Cardiac muscle cell (in vitro differentiated cells and primary cell): Measurements from ENCODE around the gene PRPF8. TPM values are rescaled to one million over a fixed set of nuclear protein-coding genes. Genes with fewer than 3 reads are reported as not detected.

Experiments
- DNase-seq, 2 donors: peaks; one replicate each; pipeline versions ENCODE4 v3.0.0 to v3.0.0-alpha.2; 2010 to 2017; ENCODE audit warnings: low read depth in 1 of 2, low spot score in 1 of 2
- H3K27ac ChIP-seq: fragments of 200-600 bp; sonication (generic); 2 replicates; pipeline ENCODE4 v1.5.1; 2016
- H3K27me3 ChIP-seq: fragments of 200-600 bp; sonication (generic); 2 replicates; pipeline ENCODE4 v1.6.0; 2016; ENCODE audit warnings: control low read depth
- H3K36me3 ChIP-seq: fragments of 200-600 bp; sonication (generic); 2 replicates; pipeline ENCODE4 v1.5.1; 2016; ENCODE audit warnings: control low read depth
- H3K4me1 ChIP-seq: fragments of 200-600 bp; sonication (generic); 2 replicates; pipeline ENCODE4 v1.8.1; 2017; ENCODE audit warnings: low read depth, mild to moderate bottlenecking, mixed run types
- H3K4me3 ChIP-seq: fragments of 200-600 bp; sonication (generic); 2 replicates; pipeline ENCODE4 v1.5.1; 2016; ENCODE audit warnings: mild to moderate bottlenecking
- H3K9me3 ChIP-seq: fragments of 200-600 bp; sonication (generic); 2 replicates; pipeline ENCODE4 v1.5.1; 2017; ENCODE audit warnings: low read depth, mild to moderate bottlenecking, control low read depth
- CTCF ChIP-seq: IDR thresholded peaks from 2 replicates; pipeline ENCODE4 v1.5.1; 2012; ENCODE audit warnings: low read depth, mild to moderate bottlenecking, low read length
- polyA plus RNA-seq: library from polyadenylated mRNA; unstranded; fragments of >200 nt; fragmentation: Nextera tagmentation; extraction: Ambion mirVana; gene quantifications from 2 replicates; pipeline ENCODE4 v1.2.1, GENCODE V29; 2016
- total RNA-seq: library from RNA; depleted of rRNA; stranded (reverse); fragments of >200 nt; gene quantifications from 2 replicates; pipeline ENCODE4 v1.2.3, GENCODE V29; 2016

The PRPF8 gene
- total and polyA plus RNA-seq, 2 experiments from 2014 or later: 137 to 170 TPM

- TF ChIP-seq CTCF: no peak
- H3K27me3 ChIP-seq: no peaks in the 10 kb centered on the region
- peak; percentile 97 to 99 for DNase-seq
Observed at GRCh38 chr17:1714427-1714979, 29.8 kb upstream of the PRPF8 start.

GRCh38 chr17:1713878-1714426 is 29.3 kb upstream of the PRPF8 start:
- H3K27me3 ChIP-seq: no peaks in the 10 kb centered on the region
- no peaks in the 10 kb centered on the region for H3K36me3 ChIP-seq
- peak; percentile 43 for TF ChIP-seq CTCF
- peak overlapping the region; percentile 93 for H3K4me3 ChIP-seq
- peaks cover 10% of the 10 kb centered on the region for H3K4me1 ChIP-seq
- peak overlapping the region; percentile 97 for H3K27ac ChIP-seq
- peak; percentile 61 to 70 for DNase-seq
- no peaks in the 10 kb centered on the region for H3K9me3 ChIP-seq

More at GRCh38 chr17:1714427-1714979, 29.8 kb upstream of the PRPF8 start:
- peaks cover 10% of the 10 kb centered on the region for H3K4me1 ChIP-seq
- H3K4me3 ChIP-seq: peak overlapping the region; percentile 93
- peak overlapping the region; percentile 97 for H3K27ac ChIP-seq
- no peaks in the 10 kb centered on the region for H3K9me3 ChIP-seq
- H3K36me3 ChIP-seq: no peaks in the 10 kb centered on the region

GRCh38 chr17:1713160-1713877 is 28.7 kb upstream of the PRPF8 start:
- Histone ChIP-seq H3K27me3 (no peaks in the 10 kb centered on the region), H3K9me3 (no peaks in the 10 kb centered on the region), H3K36me3 (no peaks in the 10 kb centered on the region), H3K27ac (peak overlapping the region; percentile 97), H3K4me3 (no peak overlapping the region), H3K4me1 (peaks cover 9% of the 10 kb centered on the region)
- no peak for DNase-seq
- no peak for TF ChIP-seq CTCF

- H3K4me3 ChIP-seq: no peak overlapping the region
- H3K9me3 ChIP-seq: no peaks in the 10 kb centered on the region
- peaks cover 5% of the 10 kb centered on the region for H3K4me1 ChIP-seq
- H3K27me3 ChIP-seq: no peaks in the 10 kb centered on the region
- TF ChIP-seq CTCF: no peak
- no peak for DNase-seq
- H3K27ac ChIP-seq: no peak overlapping the region
- no peaks in the 10 kb centered on the region for H3K36me3 ChIP-seq
Observed at GRCh38 chr17:1712271-1712670, 27.6 kb upstream of the PRPF8 start.

GRCh38 chr17:1711804-1712203 is 27.1 kb upstream of the PRPF8 start:
- no peaks in the 10 kb centered on the region for H3K27me3 ChIP-seq
- H3K27ac ChIP-seq: no peak overlapping the region
- no peaks in the 10 kb centered on the region for H3K36me3 ChIP-seq
- no peak for TF ChIP-seq CTCF
- peak in 1 of 2 donors; percentile 18 for DNase-seq
- H3K4me1 ChIP-seq: peaks cover 5% of the 10 kb centered on the region
- H3K4me3 ChIP-seq: no peak overlapping the region
- H3K9me3 ChIP-seq: no peaks in the 10 kb centered on the region
